Natural killer cell (primary cell): ENCODE data around the gene TSPOAP1. TPM values are rescaled to one million over a fixed set of nuclear protein-coding genes. Genes with fewer than 3 reads are reported as not detected.

Experiments used
- ATAC-seq, 3 donors: fragments of 150-1000 bp in 2 of 3; fragments of 200-7000 bp in 1 of 3; cut with Tn5 transposase; 1 replicate in 1 of 3; 2 replicates in 2 of 3; pipeline ENCODE4 v1.10.0; 2021; ENCODE audit warnings: mild to moderate bottlenecking in 2 of 3, moderate library complexity in 2 of 3
- DNase-seq, 2 donors: peaks; one replicate each; pipeline versions ENCODE4 v3.0.0 to v3.0.0-alpha.2; 2013 to 2021; ENCODE audit warnings: mixed read lengths in 1 of 2
- H3K27ac ChIP-seq: one replicate; pipeline ENCODE4 v1.5.1; 2013; ENCODE audit warnings: mild to moderate bottlenecking, low read length
- H3K27me3 ChIP-seq: one replicate; pipeline ENCODE4 v1.6.1; 2013; ENCODE audit warnings: low read length; ENCODE audit not compliant: control insufficient read depth, insufficient read depth
- H3K36me3 ChIP-seq: one replicate; pipeline ENCODE4 v1.6.1; 2013; ENCODE audit warnings: low read length; ENCODE audit not compliant: control insufficient read depth, insufficient read depth
- H3K4me1 ChIP-seq: one replicate; pipeline ENCODE4 v1.6.1; 2013; ENCODE audit warnings: low read length; ENCODE audit not compliant: control insufficient read depth, insufficient read depth
- H3K4me3 ChIP-seq: one replicate; pipeline ENCODE4 v1.5.1; 2013; ENCODE audit warnings: low read length
- H3K9me3 ChIP-seq: one replicate; pipeline ENCODE4 v1.6.1; 2013; ENCODE audit warnings: low read length; ENCODE audit not compliant: control insufficient read depth, insufficient read depth
- H3K27ac Mint-ChIP-seq, 2 donors: one replicate each; pipeline ENCODE4 v1.8.0; 2022; ENCODE audit warnings: mild to moderate bottlenecking in 2 of 2, mixed read lengths in 2 of 2, moderate library complexity in 1 of 2
- H3K27me3 Mint-ChIP-seq, 2 donors: one replicate each; pipeline ENCODE4 v1.8.0; 2022; ENCODE audit warnings: low read depth in 2 of 2, mixed read lengths in 2 of 2
- H3K36me3 Mint-ChIP-seq: one replicate; pipeline ENCODE4 v1.8.0; 2022; ENCODE audit warnings: mixed read lengths
- H3K4me1 Mint-ChIP-seq, 2 donors: one replicate each; pipeline ENCODE4 v1.8.0; 2022; ENCODE audit warnings: mixed read lengths in 2 of 2
- H3K4me3 Mint-ChIP-seq: one replicate; pipeline ENCODE4 v1.8.0; 2022; ENCODE audit warnings: mild to moderate bottlenecking, moderate library complexity, mixed read lengths
- H3K9me3 Mint-ChIP-seq, 2 donors: one replicate each; pipeline ENCODE4 v1.8.0; 2022; ENCODE audit warnings: mixed read lengths in 2 of 2
- CTCF ChIP-seq: fragments of 200-600 bp; IDR thresholded peaks from one replicate; pipeline ENCODE4 v1.8.0; 2022; ENCODE audit warnings: antibody characterized with exemption
- WGBS: methylation state at CpG from one replicate; pipeline ENCODE4 v1.1.7; 2013; ENCODE audit warnings: missing lambda C conversion rate; ENCODE audit not compliant: insufficient coverage; 5-methylcytosine and 5-hydroxymethylcytosine counted together
- intact Hi-C: fragments of 100-400 bp; cut with micrococcal nuclease; formaldehyde crosslinking; loops from one replicate; pipeline ENCODE4 v1.14.2; 2022
- total RNA-seq, 4 donors: library from RNA; stranded (reverse); fragments of 120-200 nt in 1 of 4; gene quantifications; one replicate each; pipeline versions ENCODE4 v1.2.3 to v1.2.4, GENCODE V29; 2013 to 2022

TSPOAP1 gene
- total RNA-seq, 3 donors from 2014 or later (not counting 1 experiment from before 2014, with no cell fraction given) = 176 to 282 (median 246) TPM

GRCh38 chr17:58318065-58318481 is 10.5 kb downstream of the TSPOAP1 start:
- TF ChIP-seq CTCF = no peak
- Mint-ChIP-seq H3K27me3 (no peaks in the 10 kb centered on the region), H3K27ac (peak overlapping the region; percentile 90 to 92), H3K4me1 (peaks cover 23 to 41% of the 10 kb centered on the region in 2 donors), H3K4me3 (no peak overlapping the region), H3K36me3 (peaks cover 7% of the 10 kb centered on the region), H3K9me3 (no peaks in the 10 kb centered on the region)
- H3K27ac ChIP-seq = peak overlapping the region; percentile 71
- 94% methylated on average over 9 of the region's 9 CpGs for WGBS
- H3K4me1 ChIP-seq = peaks cover 39% of the 10 kb centered on the region
- H3K4me3 ChIP-seq = no peak overlapping the region
- H3K27me3 ChIP-seq = no peaks in the 10 kb centered on the region
- intact Hi-C loops = loop anchor here (5.0 kb wide), 1 partner anchor 169 kb away; the partner anchor contains the start of gene HSF5
- H3K36me3 ChIP-seq = peaks cover 77% of the 10 kb centered on the region
- DNase-seq (no peak), ATAC-seq (no peak)
- H3K9me3 ChIP-seq = no peaks in the 10 kb centered on the region

DNA sequence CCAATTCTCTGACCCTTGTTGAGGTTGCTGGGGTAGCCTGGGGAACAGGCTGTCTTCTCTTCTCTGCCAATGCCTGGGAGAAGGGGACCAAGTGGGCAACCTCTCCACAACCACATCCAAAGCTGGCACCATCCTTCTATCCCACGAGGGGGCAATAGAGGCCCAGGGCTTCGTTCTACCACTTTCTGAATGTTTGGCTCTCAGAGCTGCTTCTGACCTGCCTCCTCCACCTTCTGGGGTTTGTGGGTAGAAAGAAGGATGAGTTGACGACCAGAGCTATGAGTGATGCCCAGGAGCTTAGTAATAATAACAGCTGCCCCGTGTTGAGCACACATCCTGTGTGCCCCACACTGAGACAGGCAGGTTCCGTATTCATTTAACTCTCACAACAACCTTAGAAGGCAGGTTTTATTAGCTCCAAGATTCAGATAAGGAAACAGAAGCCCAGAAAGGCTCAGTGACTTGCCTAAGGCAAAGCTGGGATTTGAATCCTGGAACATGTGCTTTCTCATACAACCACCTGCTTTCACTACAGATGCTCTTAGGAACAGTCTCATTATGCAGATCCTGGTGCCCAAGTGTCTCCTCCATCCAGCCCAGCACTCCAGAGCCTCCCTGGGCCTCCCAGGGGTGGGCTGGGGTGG is 11.1 kb downstream of the TSPOAP1 start:
- Histone ChIP-seq H3K9me3 (no peaks in the 10 kb centered on the region), H3K27me3 (no peaks in the 10 kb centered on the region), H3K4me1 (peaks cover 34% of the 10 kb centered on the region), H3K36me3 (peaks cover 73% of the 10 kb centered on the region), H3K4me3 (no peak overlapping the region), H3K27ac (peak overlapping the region; percentile 71)
- Mint-ChIP-seq H3K4me3 (peak overlapping the region; percentile 47), H3K9me3 (no peaks in the 10 kb centered on the region), H3K27ac (peak overlapping the region; percentile 90 to 92), H3K27me3 (no peaks in the 10 kb centered on the region), H3K4me1 (peaks cover 23 to 39% of the 10 kb centered on the region in 2 donors), H3K36me3 (peaks cover 7% of the 10 kb centered on the region)
- intact Hi-C loops = loop anchor here (1.0 to 5.0 kb wide), 6 partner anchors 12 to 170 kb away; partner anchors contain the start of genes HSF5, RNF43 and SUPT4H1
- peak; percentile 64 to 90 for DNase-seq
- TF ChIP-seq CTCF = peak; percentile 83
- 4% methylated on average over 5 of the region's 5 CpGs for WGBS
- ATAC-seq = peak; percentile 94 to 97 (median 95)

- Histone ChIP-seq H3K27ac (no peak overlapping the region), H3K4me3 (no peak overlapping the region), H3K9me3 (no peaks in the 10 kb centered on the region), H3K4me1 (peaks cover 32% of the 10 kb centered on the region), H3K36me3 (peaks cover 73% of the 10 kb centered on the region), H3K27me3 (no peaks in the 10 kb centered on the region)
- Mint-ChIP-seq H3K9me3 (no peaks in the 10 kb centered on the region), H3K27me3 (no peaks in the 10 kb centered on the region), H3K4me1 (peaks cover 15 to 27% of the 10 kb centered on the region in 2 donors), H3K4me3 (no peak overlapping the region), H3K36me3 (peaks cover 7% of the 10 kb centered on the region), H3K27ac (peak overlapping the region; percentile 90 to 92)
- intact Hi-C loops = loop anchor here (5.0 kb wide), 1 partner anchor 171 kb away; the partner anchor contains the start of gene HSF5
- ATAC-seq = no peak
- no peak for DNase-seq
- 93% methylated on average over 6 of the region's 8 CpGs for WGBS
- TF ChIP-seq CTCF = no peak
These were observed 12.2 kb downstream of the TSPOAP1 start for GRCh38 chr17:58316260-58316960.
